CD14-positive monocyte (primary cell): Measurements from ENCODE around the gene TCF4. TPM values are rescaled to one million over a fixed set of nuclear protein-coding genes. Genes with fewer than 3 reads are reported as not detected.
A peak's percentile ranks its signal among the peaks of the same experiment; 100 is the strongest.

Experiments
- DNase-seq, 3 donors: peaks; one replicate each; pipeline ENCODE4 v3.0.0-alpha.2; 2011 to 2022
- H2AFZ ChIP-seq: 2 replicates; pipeline ENCODE4 v1.6.0; 2012; ENCODE audit warnings: mild to moderate bottlenecking, low read depth, low read length, inconsistent platforms; ENCODE audit not compliant: insufficient read depth, poor library complexity, severe bottlenecking
- H3K27ac ChIP-seq, 2 donors: 1 replicate in 1 of 2; 2 replicates in 1 of 2; pipeline ENCODE4 v1.5.1; 2012 to 2013; ENCODE audit warnings: low read length in 2 of 2, control low read depth in 1 of 2, inconsistent platforms in 1 of 2, low read depth in 1 of 2, mild to moderate bottlenecking in 1 of 2
- H3K27me3 ChIP-seq, 2 donors: one replicate each; pipeline versions ENCODE4 v1.6.0 to v1.6.1; 2011 to 2013; ENCODE audit warnings: low read length in 2 of 2; ENCODE audit not compliant: control insufficient read depth in 2 of 2, insufficient read depth in 2 of 2
- H3K36me3 ChIP-seq, 2 donors: replicated peaks in 1 of 2; 1 replicate in 1 of 2; 2 replicates in 1 of 2; pipeline versions ENCODE4 v1.5.1 to v1.6.1; 2012 to 2013; ENCODE audit warnings: low read length in 2 of 2, control low read depth in 1 of 2, inconsistent platforms in 1 of 2, mild to moderate bottlenecking in 1 of 2; ENCODE audit not compliant: insufficient read depth in 2 of 2, control insufficient read depth in 1 of 2
- H3K4me1 ChIP-seq, 2 donors: 1 replicate in 1 of 2; 2 replicates in 1 of 2; pipeline versions ENCODE4 v1.5.1 to v1.6.1; 2012 to 2013; ENCODE audit warnings: low read length in 2 of 2, control low read depth in 1 of 2, inconsistent platforms in 1 of 2, mild to moderate bottlenecking in 1 of 2, moderate library complexity in 1 of 2; ENCODE audit not compliant: insufficient read depth in 2 of 2, control insufficient read depth in 1 of 2
- H3K4me2 ChIP-seq: replicated peaks from 2 replicates; pipeline ENCODE3; 2012; ENCODE audit warnings: low read length, moderate library complexity, mild to moderate bottlenecking; ENCODE audit not compliant: poor library complexity, severe bottlenecking; ENCODE audit errors: extremely low read depth
- H3K4me3 ChIP-seq, 3 experiments: fragments of 200-600 bp in 1 of 3; sonication (generic) in 1 of 3; replicated peaks in 1 of 3; 1 replicate in 2 of 3; 2 replicates in 1 of 3; pipeline ENCODE4 v1.5.1; 2011 to 2013; ENCODE audit warnings: low read length in 3 of 3, mild to moderate bottlenecking in 3 of 3, control low read depth in 2 of 3, low read depth in 2 of 3, inconsistent platforms in 1 of 3, moderate library complexity in 1 of 3
- H3K79me2 ChIP-seq: 2 replicates; pipeline ENCODE4 v1.6.0; 2012; ENCODE audit warnings: mild to moderate bottlenecking, control low read depth, inconsistent platforms, low read length, moderate library complexity; ENCODE audit not compliant: insufficient read depth
- H3K9ac ChIP-seq: 2 replicates; pipeline ENCODE4 v1.6.0; 2017; ENCODE audit warnings: low read length, mild to moderate bottlenecking; ENCODE audit not compliant: insufficient read depth, poor library complexity, severe bottlenecking
- H3K9me3 ChIP-seq, 2 donors: replicated peaks in 1 of 2; 1 replicate in 1 of 2; 2 replicates in 1 of 2; pipeline versions ENCODE4 v1.5.1 to v1.6.1; 2012 to 2013; ENCODE audit warnings: low read length in 2 of 2, control low read depth in 1 of 2; ENCODE audit not compliant: control insufficient read depth in 1 of 2, insufficient read depth in 1 of 2
- H4K20me1 ChIP-seq: 2 replicates; pipeline ENCODE4 v1.6.0; 2012; ENCODE audit warnings: mild to moderate bottlenecking, low read length, control low read depth, moderate library complexity; ENCODE audit not compliant: insufficient read depth
- H3K27ac Mint-ChIP-seq, 7 donors: one replicate each; pipeline ENCODE4 v1.8.0; 2020; ENCODE audit warnings: mild to moderate bottlenecking in 7 of 7, mixed read lengths in 7 of 7, moderate library complexity in 6 of 7, inconsistent platforms in 2 of 7
- H3K27me3 Mint-ChIP-seq, 3 donors: one replicate each; pipeline ENCODE4 v1.8.0; 2021 to 2022; ENCODE audit warnings: low read depth in 3 of 3, mild to moderate bottlenecking in 3 of 3, mixed read lengths in 3 of 3, moderate library complexity in 3 of 3, inconsistent platforms in 1 of 3
- H3K36me3 Mint-ChIP-seq, 2 donors: one replicate each; pipeline ENCODE4 v1.8.0; 2020; ENCODE audit warnings: mixed read lengths in 2 of 2, inconsistent platforms in 1 of 2, mild to moderate bottlenecking in 1 of 2
- H3K4me1 Mint-ChIP-seq: one replicate; pipeline ENCODE4 v1.8.0; 2020; ENCODE audit warnings: mild to moderate bottlenecking, mixed read lengths
- H3K4me3 Mint-ChIP-seq, 2 donors: one replicate each; pipeline ENCODE4 v1.8.0; 2020; ENCODE audit warnings: mild to moderate bottlenecking in 2 of 2, mixed read lengths in 2 of 2, moderate library complexity in 1 of 2
- H3K9me3 Mint-ChIP-seq, 7 donors: one replicate each; pipeline ENCODE4 v1.8.0; 2020 to 2022; ENCODE audit warnings: mixed read lengths in 7 of 7, mild to moderate bottlenecking in 6 of 7, moderate library complexity in 6 of 7, inconsistent platforms in 2 of 7
- WGBS: methylation state at CpG from one replicate; pipeline ENCODE4 v1.1.5; 2013; ENCODE audit warnings: missing lambda C conversion rate; ENCODE audit not compliant: insufficient coverage; 5-methylcytosine and 5-hydroxymethylcytosine counted together
- intact Hi-C, 2 donors: fragments of 100-400 bp; cut with micrococcal nuclease; formaldehyde crosslinking; loops; one replicate each; pipeline versions ENCODE4 v1.15.0 to v1.15.1; 2023
- polyA plus RNA-seq, 3 donors: library from polyadenylated mRNA; depleted of rRNA in 1 of 3; unstranded in 2 of 3; stranded (reverse) in 1 of 3; fragments of 300-500 nt in 2 of 3; fragments of >200 nt in 1 of 3; fragmentation: Illumina TruSeq in 2 of 3; gene quantifications; 1 replicate in 2 of 3; 2 replicates in 1 of 3; pipeline ENCODE4 v1.2.3, GENCODE V29; 2012 to 2021
- TF ChIP-seq, protein P1 (sequence below): fragments of 200-600 bp; IDR thresholded peaks from one replicate; pipeline ENCODE4 v1.8.0; 2022; ENCODE audit warnings: antibody characterized with exemption, mild to moderate bottlenecking

The TCF4 gene
- polyA plus RNA-seq, 3 donors, result 5.9 to 12.9 (median 10.7) TPM

GRCh38 chr18:55338978-55339650, 248.9 kb downstream of the TCF4 start:
- peak; percentile 7 to 38 (median 21) for DNase-seq
- H3K4me1 ChIP-seq, result peaks cover 25 to 29% of the 10 kb centered on the region in 2 donors
- Mint-ChIP-seq H3K27ac (peak overlapping the region in 5 of 7 donors; percentile 24 to 61 (median 40)), H3K36me3 (no peaks in the 10 kb centered on the region), H3K9me3 (no peaks in the 10 kb centered on the region), H3K4me1 (peaks cover 29% of the 10 kb centered on the region), H3K27me3 (no peaks in the 10 kb centered on the region), H3K4me3 (peak overlapping the region in 1 of 2 donors; percentile 90)
- peak overlapping the region; percentile 56 for H3K4me2 ChIP-seq
- intact Hi-C loops, result no loop called here
- H3K36me3 ChIP-seq, result no peaks in the 10 kb centered on the region
- no peaks in the 10 kb centered on the region for H4K20me1 ChIP-seq
- peak overlapping the region in 1 of 2 donors; percentile 57 for H3K27ac ChIP-seq
- peak overlapping the region in 1 of 3 experiments; percentile 60 for H3K4me3 ChIP-seq
- no peaks in the 10 kb centered on the region for H3K9me3 ChIP-seq
- H2AFZ ChIP-seq, result peak overlapping the region; percentile 60
- H3K27me3 ChIP-seq, result no peaks in the 10 kb centered on the region
- H3K79me2 ChIP-seq, result no peaks in the 10 kb centered on the region
- WGBS, result 10% methylated on average over 3 of the region's 8 CpGs
- peak overlapping the region; percentile 18 for H3K9ac ChIP-seq
- TF ChIP-seq, protein P1, sequence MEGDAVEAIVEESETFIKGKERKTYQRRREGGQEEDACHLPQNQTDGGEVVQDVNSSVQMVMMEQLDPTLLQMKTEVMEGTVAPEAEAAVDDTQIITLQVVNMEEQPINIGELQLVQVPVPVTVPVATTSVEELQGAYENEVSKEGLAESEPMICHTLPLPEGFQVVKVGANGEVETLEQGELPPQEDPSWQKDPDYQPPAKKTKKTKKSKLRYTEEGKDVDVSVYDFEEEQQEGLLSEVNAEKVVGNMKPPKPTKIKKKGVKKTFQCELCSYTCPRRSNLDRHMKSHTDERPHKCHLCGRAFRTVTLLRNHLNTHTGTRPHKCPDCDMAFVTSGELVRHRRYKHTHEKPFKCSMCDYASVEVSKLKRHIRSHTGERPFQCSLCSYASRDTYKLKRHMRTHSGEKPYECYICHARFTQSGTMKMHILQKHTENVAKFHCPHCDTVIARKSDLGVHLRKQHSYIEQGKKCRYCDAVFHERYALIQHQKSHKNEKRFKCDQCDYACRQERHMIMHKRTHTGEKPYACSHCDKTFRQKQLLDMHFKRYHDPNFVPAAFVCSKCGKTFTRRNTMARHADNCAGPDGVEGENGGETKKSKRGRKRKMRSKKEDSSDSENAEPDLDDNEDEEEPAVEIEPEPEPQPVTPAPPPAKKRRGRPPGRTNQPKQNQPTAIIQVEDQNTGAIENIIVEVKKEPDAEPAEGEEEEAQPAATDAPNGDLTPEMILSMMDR, result no peak

DNA sequence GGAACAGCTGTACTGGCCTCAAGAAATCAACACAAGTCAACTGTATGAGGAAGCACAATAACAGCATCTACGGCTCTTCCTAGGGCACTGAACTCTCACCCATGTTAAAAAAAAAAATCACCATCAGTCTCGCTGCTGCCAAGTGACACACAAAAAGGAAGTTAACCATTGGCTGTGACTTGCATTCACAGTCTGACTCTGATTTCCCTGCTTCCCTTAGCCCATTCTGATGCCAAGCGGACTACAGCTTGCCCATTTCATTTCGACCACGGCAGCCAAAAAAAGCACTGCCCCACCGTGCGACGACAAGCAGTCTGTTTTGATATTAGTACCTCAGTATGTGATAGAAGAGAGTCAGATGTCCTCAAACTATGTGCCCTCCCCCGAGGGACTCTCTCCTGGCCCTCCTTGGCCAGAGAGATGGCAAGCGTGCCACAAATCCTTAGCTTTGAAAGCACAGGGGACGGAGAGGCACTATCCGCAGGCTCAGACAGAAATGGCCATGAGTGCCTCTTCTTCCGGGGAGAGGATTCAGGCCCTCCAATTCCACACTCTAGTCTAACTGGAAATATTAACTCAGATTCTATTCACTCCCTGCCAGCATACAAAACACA, 250.0 kb downstream of the TCF4 start:
- Mint-ChIP-seq H3K27me3 (no peaks in the 10 kb centered on the region), H3K4me1 (peaks cover 29% of the 10 kb centered on the region), H3K9me3 (no peaks in the 10 kb centered on the region), H3K27ac (peak overlapping the region; percentile 68 to 94 (median 91)), H3K4me3 (peak overlapping the region; percentile 71 to 90), H3K36me3 (no peaks in the 10 kb centered on the region)
- H3K9ac ChIP-seq, result peak overlapping the region; percentile 16
- H3K36me3 ChIP-seq, result no peaks in the 10 kb centered on the region
- TF ChIP-seq, protein P1, result no peak
- no peaks in the 10 kb centered on the region for H3K79me2 ChIP-seq
- peak overlapping the region in 1 of 3 experiments; percentile 60 for H3K4me3 ChIP-seq
- peak; percentile 55 to 61 (median 60) for DNase-seq
- intact Hi-C loops, result no loop called here
- peak overlapping the region; percentile 72 for H2AFZ ChIP-seq
- no peaks in the 10 kb centered on the region for H4K20me1 ChIP-seq
- H3K27me3 ChIP-seq, result no peaks in the 10 kb centered on the region
- H3K4me2 ChIP-seq, result peak overlapping the region; percentile 56
- H3K27ac ChIP-seq, result peak overlapping the region; percentile 49 to 70
- 41% methylated on average over 4 of the region's 13 CpGs for WGBS
- no peaks in the 10 kb centered on the region for H3K9me3 ChIP-seq
- H3K4me1 ChIP-seq, result peaks cover 25 to 29% of the 10 kb centered on the region in 2 donors
